Stomach smooth muscle (tissue), 2 donors: ENCODE results near the gene MAG.

ENCODE experiments used
- H3K27ac ChIP-seq: one replicate; pipeline ENCODE4 v1.7.0; 2013; ENCODE audit warnings: mild to moderate bottlenecking, low read length, inconsistent platforms
- H3K27me3 ChIP-seq, 2 donors: one replicate each; pipeline ENCODE4 v1.7.0; 2013; ENCODE audit warnings: low read length in 2 of 2; ENCODE audit not compliant: insufficient read depth in 2 of 2, control insufficient read depth in 1 of 2
- H3K36me3 ChIP-seq, 2 donors: one replicate each; pipeline ENCODE4 v1.7.0; 2013; ENCODE audit warnings: low read length in 2 of 2; ENCODE audit not compliant: control insufficient read depth in 2 of 2, insufficient read depth in 2 of 2
- H3K4me1 ChIP-seq: one replicate; pipeline ENCODE4 v1.7.0; 2013; ENCODE audit warnings: low read length; ENCODE audit not compliant: control insufficient read depth, insufficient read depth
- H3K4me3 ChIP-seq, 2 donors: one replicate each; pipeline ENCODE4 v1.7.0; 2013; ENCODE audit warnings: low read length in 2 of 2
- H3K9ac ChIP-seq, 2 donors: one replicate each; pipeline ENCODE4 v1.7.0; 2013; ENCODE audit warnings: low read length in 2 of 2, mild to moderate bottlenecking in 1 of 2
- H3K9me3 ChIP-seq, 2 donors: one replicate each; pipeline ENCODE4 v1.7.0; 2013; ENCODE audit warnings: low read length in 2 of 2; ENCODE audit not compliant: control insufficient read depth in 2 of 2
- donor health status: healthy.
- donor health status: Pancreatic carcinoma.

MAG gene

GRCh38 chr19:35340431-35340830 lies 48.5 kb downstream of the MAG start:
- Histone ChIP-seq H3K4me3 (no peak overlapping the region), H3K27ac (no peak overlapping the region), H3K4me1 (no peaks in the 10 kb centered on the region), H3K27me3 (peaks cover 3 to 6% of the 10 kb centered on the region in 2 donors), H3K9ac (no peak overlapping the region), H3K36me3 (no peaks in the 10 kb centered on the region), H3K9me3 (no peaks in the 10 kb centered on the region)

GRCh38 chr19:35341006-35341405 lies 49.0 kb downstream of the MAG start:
- H3K36me3 ChIP-seq = no peaks in the 10 kb centered on the region
- no peaks in the 10 kb centered on the region for H3K9me3 ChIP-seq
- H3K27me3 ChIP-seq = peaks cover 3 to 6% of the 10 kb centered on the region in 2 donors
- no peak overlapping the region for H3K9ac ChIP-seq
- no peak overlapping the region for H3K27ac ChIP-seq
- H3K4me3 ChIP-seq = no peak overlapping the region
- no peaks in the 10 kb centered on the region for H3K4me1 ChIP-seq

- no peak overlapping the region for H3K27ac ChIP-seq
- no peaks in the 10 kb centered on the region for H3K4me1 ChIP-seq
- H3K27me3 ChIP-seq = peaks cover 3% of the 10 kb centered on the region in 2 donors
- no peak overlapping the region for H3K4me3 ChIP-seq
- no peaks in the 10 kb centered on the region for H3K9me3 ChIP-seq
- H3K36me3 ChIP-seq = no peaks in the 10 kb centered on the region
- H3K9ac ChIP-seq = no peak overlapping the region
Observed at GRCh38 chr19:35341565-35342225, 49.7 kb downstream of the MAG start.

GRCh38 chr19:35342430-35342829 lies 50.5 kb downstream of the MAG start:
- Histone ChIP-seq H3K9ac (no peak overlapping the region), H3K36me3 (no peaks in the 10 kb centered on the region), H3K27me3 (peaks cover 3% of the 10 kb centered on the region in 2 donors), H3K9me3 (no peaks in the 10 kb centered on the region), H3K27ac (no peak overlapping the region), H3K4me1 (no peaks in the 10 kb centered on the region), H3K4me3 (no peak overlapping the region)

- peaks cover 3 to 5% of the 10 kb centered on the region in 2 donors for H3K27me3 ChIP-seq
- no peak overlapping the region for H3K4me3 ChIP-seq
- no peaks in the 10 kb centered on the region for H3K4me1 ChIP-seq
- no peaks in the 10 kb centered on the region for H3K9me3 ChIP-seq
- no peak overlapping the region for H3K9ac ChIP-seq
- no peaks in the 10 kb centered on the region for H3K36me3 ChIP-seq
- H3K27ac ChIP-seq = no peak overlapping the region
Observed at GRCh38 chr19:35344511-35345031, 52.6 kb downstream of the MAG start.

GRCh38 chr19:35345671-35346111 lies 53.7 kb downstream of the MAG start:
- Histone ChIP-seq H3K4me1 (no peaks in the 10 kb centered on the region), H3K27ac (no peak overlapping the region), H3K36me3 (no peaks in the 10 kb centered on the region), H3K4me3 (no peak overlapping the region), H3K9me3 (no peaks in the 10 kb centered on the region), H3K27me3 (peaks cover 5 to 7% of the 10 kb centered on the region in 2 donors), H3K9ac (no peak overlapping the region)

- Histone ChIP-seq H3K36me3 (no peaks in the 10 kb centered on the region), H3K4me1 (no peaks in the 10 kb centered on the region), H3K9ac (no peak overlapping the region), H3K4me3 (no peak overlapping the region), H3K27me3 (peaks cover 5 to 9% of the 10 kb centered on the region in 2 donors), H3K27ac (no peak overlapping the region), H3K9me3 (no peaks in the 10 kb centered on the region)
Observed at GRCh38 chr19:35346193-35347052, 54.5 kb downstream of the MAG start.

- Histone ChIP-seq H3K9ac (no peak within 1 kb of the TSS), H3K27ac (no peak within 1 kb of the TSS), H3K4me1 (no peaks in the 10 kb centered on the region)
Observed at GRCh38 chr19:35347171-35347929, 55.4 kb downstream of the MAG start, which contains the start of gene FFAR1. TSS of gene FFAR1 (plus strand) at chr19:35347902. CDS start at chr19:35351552, 3,650 bp downstream.

GRCh38 chr19:35347930-35348298 lies 56.0 kb downstream of the MAG start:
- no peak overlapping the region for H3K27ac ChIP-seq

More at GRCh38 chr19:35347171-35347929, 55.4 kb downstream of the MAG start, which contains the start of gene FFAR1:
- Histone ChIP-seq H3K36me3 (no peaks in the 10 kb centered on the region), H3K9me3 (no peaks in the 10 kb centered on the region), H3K4me3 (no peak within 1 kb of the TSS), H3K27me3 (peaks cover 4 to 9% of the 10 kb centered on the region in 2 donors)

GRCh38 chr19:35348911-35349611 lies 57.1 kb downstream of the MAG start:
- H3K27ac ChIP-seq = no peak overlapping the region
- no peak overlapping the region for H3K4me3 ChIP-seq
- H3K9me3 ChIP-seq = no peaks in the 10 kb centered on the region
- peaks cover 6 to 11% of the 10 kb centered on the region in 2 donors for H3K27me3 ChIP-seq
- no peak overlapping the region for H3K9ac ChIP-seq
- no peaks in the 10 kb centered on the region for H3K36me3 ChIP-seq
- H3K4me1 ChIP-seq = no peaks in the 10 kb centered on the region

More at GRCh38 chr19:35347930-35348298, 56.0 kb downstream of the MAG start:
- Histone ChIP-seq H3K9me3 (no peaks in the 10 kb centered on the region), H3K4me1 (no peaks in the 10 kb centered on the region), H3K4me3 (no peak overlapping the region), H3K9ac (no peak overlapping the region), H3K27me3 (peaks cover 6 to 11% of the 10 kb centered on the region in 2 donors), H3K36me3 (no peaks in the 10 kb centered on the region)
